SK-N-SH treated with all-trans-retinoic acid at 6 μM for 48 hours (cell line): ENCODE measurements around the gene ENAH.
A peak's percentile ranks its signal among the peaks of the same experiment; 100 is the strongest.

Experiments used
- ATAC-seq: fragments of 200-7000 bp; cut with Tn5 transposase; 3 replicates; pipeline ENCODE4 v1.9.1; 2020; ENCODE audit warnings: mild to moderate bottlenecking, moderate library complexity
- BACH2 ChIP-seq: fragments of 250-450 bp; sonication (Bioruptor Pico); IDR thresholded peaks from 2 replicates; pipeline ENCODE4 v1.9.0; 2021; ENCODE audit warnings: mild to moderate bottlenecking, borderline replicate concordance
- CREB5 ChIP-seq: fragments of 250-450 bp; sonication (Bioruptor Pico); IDR thresholded peaks from 2 replicates; pipeline ENCODE4 v1.5.1; 2020; ENCODE audit warnings: low read depth, mild to moderate bottlenecking, moderate library complexity
- CSDC2 ChIP-seq: fragments of 250-450 bp; sonication (Bioruptor Pico); IDR thresholded peaks from 2 replicates; pipeline ENCODE4 v1.5.0; 2020; ENCODE audit warnings: mild to moderate bottlenecking, moderate library complexity
- CSRNP3 ChIP-seq: fragments of 250-450 bp; sonication (Bioruptor Pico); IDR thresholded peaks from 2 replicates; pipeline ENCODE4 v1.5.1; 2021; ENCODE audit warnings: mild to moderate bottlenecking, moderate library complexity
- GLIS3 ChIP-seq: fragments of 250-450 bp; sonication (Bioruptor Pico); IDR thresholded peaks from 2 replicates; pipeline ENCODE4 v1.5.0; 2020; ENCODE audit warnings: mild to moderate bottlenecking, moderate library complexity
- PPARA ChIP-seq: fragments of 250-450 bp; sonication (Bioruptor Pico); IDR thresholded peaks from 2 replicates; pipeline ENCODE4 v1.5.0; 2020; ENCODE audit warnings: mild to moderate bottlenecking, borderline replicate concordance
- RARB ChIP-seq: fragments of 250-450 bp; sonication (Bioruptor Pico); IDR thresholded peaks from 2 replicates; pipeline ENCODE4 v1.8.0; 2021; ENCODE audit warnings: mild to moderate bottlenecking, moderate library complexity
- SNAI2 ChIP-seq: fragments of 250-450 bp; sonication (Bioruptor Pico); IDR thresholded peaks from 2 replicates; pipeline ENCODE4 v1.5.0; 2020; ENCODE audit warnings: mild to moderate bottlenecking, moderate library complexity
- TOX ChIP-seq: fragments of 250-450 bp; sonication (Bioruptor Pico); IDR thresholded peaks from 2 replicates; pipeline ENCODE4 v1.8.0; 2021; ENCODE audit warnings: mild to moderate bottlenecking, moderate library complexity, borderline replicate concordance
- TSHZ2 ChIP-seq: fragments of 250-450 bp; sonication (Bioruptor Pico); IDR thresholded peaks from 2 replicates; pipeline ENCODE4 v1.5.0; 2020; ENCODE audit warnings: mild to moderate bottlenecking, moderate library complexity
- ZFP30 ChIP-seq: fragments of 450-650 bp; formaldehyde crosslinking; IDR thresholded peaks from 2 replicates; pipeline ENCODE4 v1.5.0; 2022; ENCODE audit warnings: mild to moderate bottlenecking, moderate library complexity
- ZNF565 ChIP-seq: fragments of 450-650 bp; formaldehyde crosslinking; conservative IDR thresholded peaks from 2 replicates; pipeline ENCODE4 v1.5.0; 2020; ENCODE audit warnings: low read depth, mild to moderate bottlenecking, moderate library complexity
- TF ChIP-seq, protein P1 (sequence below): fragments of 250-450 bp; sonication (Bioruptor Pico); IDR thresholded peaks from 2 replicates; pipeline ENCODE4 v1.8.0; 2021; ENCODE audit warnings: low read depth, mild to moderate bottlenecking, moderate library complexity, borderline replicate concordance

ENAH gene

GRCh38 chr1:225441314-225442122 lies 211.4 kb downstream of the ENAH start:
- TF ChIP-seq BACH2 (CRISPR knock-in tag), result no peak
- TF ChIP-seq, all 23 proteins: peak for 0

GRCh38 chr1:225440380-225441221 lies 212.3 kb downstream of the ENAH start:
- TF ChIP-seq BACH2 (CRISPR knock-in tag) (no peak), TOX (CRISPR knock-in tag) (no peak), ZFP30 (CRISPR knock-in tag) (no peak), TSHZ2 (CRISPR knock-in tag) (no peak), GLIS3 (CRISPR knock-in tag) (no peak), CSRNP3 (CRISPR knock-in tag) (no peak), PPARA (CRISPR knock-in tag) (no peak), CSDC2 (CRISPR knock-in tag) (no peak), SNAI2 (no peak), RARB (CRISPR knock-in tag) (no peak), ZNF565 (no peak)
- TF ChIP-seq, protein P1, sequence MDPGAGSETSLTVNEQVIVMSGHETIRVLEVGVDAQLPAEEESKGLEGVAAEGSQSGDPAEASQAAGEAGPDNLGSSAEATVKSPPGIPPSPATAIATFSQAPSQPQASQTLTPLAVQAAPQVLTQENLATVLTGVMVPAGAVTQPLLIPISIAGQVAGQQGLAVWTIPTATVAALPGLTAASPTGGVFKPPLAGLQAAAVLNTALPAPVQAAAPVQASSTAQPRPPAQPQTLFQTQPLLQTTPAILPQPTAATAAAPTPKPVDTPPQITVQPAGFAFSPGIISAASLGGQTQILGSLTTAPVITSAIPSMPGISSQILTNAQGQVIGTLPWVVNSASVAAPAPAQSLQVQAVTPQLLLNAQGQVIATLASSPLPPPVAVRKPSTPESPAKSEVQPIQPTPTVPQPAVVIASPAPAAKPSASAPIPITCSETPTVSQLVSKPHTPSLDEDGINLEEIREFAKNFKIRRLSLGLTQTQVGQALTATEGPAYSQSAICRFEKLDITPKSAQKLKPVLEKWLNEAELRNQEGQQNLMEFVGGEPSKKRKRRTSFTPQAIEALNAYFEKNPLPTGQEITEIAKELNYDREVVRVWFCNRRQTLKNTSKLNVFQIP (CRISPR knock-in tag), result no peak
- ATAC-seq, result no peak

More at GRCh38 chr1:225441314-225442122, 211.4 kb downstream of the ENAH start:
- no peak for ATAC-seq

DNA sequence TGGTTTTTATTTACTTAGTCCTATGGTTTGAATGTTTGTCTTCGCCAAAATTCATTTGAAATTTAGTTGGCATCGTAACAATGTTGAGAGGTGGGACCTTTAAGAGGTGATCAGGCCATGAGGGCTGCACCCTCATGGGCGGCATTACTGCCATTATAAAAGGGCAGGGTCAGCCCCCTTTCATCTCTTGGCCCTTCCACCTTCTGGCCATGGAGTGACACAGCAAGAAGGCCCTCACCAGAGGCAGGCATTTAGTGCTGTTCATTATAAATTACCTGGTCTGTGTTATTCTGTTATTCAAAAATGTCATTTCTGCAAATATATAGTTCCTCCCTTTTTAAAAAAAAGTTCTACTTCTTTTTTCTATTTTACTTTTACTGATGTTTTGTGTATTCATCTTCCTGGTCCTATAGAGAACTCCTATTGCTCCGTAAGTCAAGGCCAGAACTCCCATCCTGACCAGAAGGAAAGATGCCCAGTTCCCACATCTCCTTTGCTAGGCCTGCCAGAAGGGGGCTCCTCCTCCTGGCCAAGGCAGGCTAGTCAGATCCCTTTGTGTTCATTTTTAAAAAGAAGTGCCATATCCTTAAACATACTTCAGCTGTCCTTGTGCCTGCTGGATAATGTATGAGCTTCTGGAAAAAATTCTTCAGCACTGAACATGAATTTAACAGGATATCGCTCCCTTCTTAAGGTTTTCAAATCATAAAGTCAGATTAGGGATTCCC lies 215.0 kb downstream of the ENAH start:
- TF ChIP-seq PPARA (CRISPR knock-in tag) (no peak), TOX (CRISPR knock-in tag) (no peak), CREB5 (CRISPR knock-in tag) (no peak), SNAI2 (no peak)
- peak; percentile 87 for ATAC-seq
